Measurements from ENCODE around the gene ING4. TPM values are rescaled to one million over a fixed set of nuclear protein-coding genes. Genes with fewer than 3 reads are reported as not detected.

The ING4 gene
- polyA plus RNA-seq, 1 of the 3 experiments (the other 2 are of a cell fraction): 96.5 TPM

DNA sequence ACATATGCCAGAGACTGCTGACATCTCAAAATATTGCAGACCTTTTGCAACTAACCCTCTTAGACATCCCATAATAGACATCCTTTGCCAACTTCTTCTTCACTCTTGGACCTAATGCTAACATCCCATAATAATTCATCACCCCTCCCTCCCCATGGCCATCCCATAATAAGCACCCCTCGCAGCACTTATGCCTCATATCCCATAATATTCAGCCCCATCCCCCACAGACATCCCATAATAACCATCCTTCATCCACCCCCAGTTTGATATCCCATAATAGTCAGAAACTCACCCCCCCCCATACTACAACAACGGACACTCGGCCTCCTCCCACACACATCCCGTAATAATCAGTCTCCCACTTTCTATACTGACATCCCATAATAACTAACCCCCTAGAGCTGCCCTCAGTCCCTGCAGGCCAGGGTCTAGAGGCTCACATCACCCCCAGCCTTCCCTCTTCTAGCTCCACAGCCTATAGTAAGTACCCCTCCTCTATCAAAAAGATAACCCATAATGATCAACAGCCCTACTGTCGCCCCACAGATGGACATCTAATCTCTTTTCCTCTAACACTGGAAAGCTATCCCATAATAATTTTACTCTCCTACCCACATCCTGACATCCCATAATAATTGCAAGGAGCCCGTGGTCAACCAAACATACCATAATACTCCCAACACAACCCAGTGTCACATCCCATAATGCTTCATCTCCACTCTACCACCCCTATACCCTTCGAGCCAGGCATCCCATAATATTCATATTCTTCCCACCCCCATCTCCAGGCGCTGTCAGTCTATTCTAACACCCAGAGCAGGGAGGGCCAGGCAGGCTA, 54.9 kb downstream of the ING4 start:
- Histone ChIP-seq H3F3A (replicated peaks; ENCODE audit: insufficient read depth) (peaks cover 34% of the 10 kb centered on the region), H3K4me2 (no peak overlapping the region), H3K79me2 (ENCODE audit: insufficient read depth) (peaks cover 39% of the 10 kb centered on the region), H4K20me1 (ENCODE audit: insufficient read depth) (peaks cover 33% of the 10 kb centered on the region), H2AFZ (ENCODE audit: low read depth) (peak overlapping the region; percentile 25; the same call in 1 of the 2 replicates), H3K9ac (no peak overlapping the region), H3K27ac (ENCODE audit: low read depth in 2 of 2, low read length in 1 of 2) (peak overlapping the region; percentile 41 to 54), H3K9me2 (no peaks in the 10 kb centered on the region), H3K4me1 (ENCODE audit: control insufficient read depth in 1 of 2, insufficient read depth in 2 of 2, low read depth in 1 of 2, low read length in 1 of 2) (peaks cover 38 to 60% of the 10 kb centered on the region in 2 experiments), H3K9me3 (no peaks in the 10 kb centered on the region), H3K36me3 (replicated peaks in 1 of 2; ENCODE audit: control insufficient read depth in 1 of 2, insufficient read depth in 2 of 2, low read length in 1 of 2) (peaks cover 10 to 15% of the 10 kb centered on the region in 2 experiments), H3K27me3 (ENCODE audit: insufficient read depth) (no peaks in the 10 kb centered on the region), H3K4me3 (ENCODE audit: low read depth in 2 of 2, low read length in 1 of 2) (no peak overlapping the region)
- TF ChIP-seq, protein P1, sequence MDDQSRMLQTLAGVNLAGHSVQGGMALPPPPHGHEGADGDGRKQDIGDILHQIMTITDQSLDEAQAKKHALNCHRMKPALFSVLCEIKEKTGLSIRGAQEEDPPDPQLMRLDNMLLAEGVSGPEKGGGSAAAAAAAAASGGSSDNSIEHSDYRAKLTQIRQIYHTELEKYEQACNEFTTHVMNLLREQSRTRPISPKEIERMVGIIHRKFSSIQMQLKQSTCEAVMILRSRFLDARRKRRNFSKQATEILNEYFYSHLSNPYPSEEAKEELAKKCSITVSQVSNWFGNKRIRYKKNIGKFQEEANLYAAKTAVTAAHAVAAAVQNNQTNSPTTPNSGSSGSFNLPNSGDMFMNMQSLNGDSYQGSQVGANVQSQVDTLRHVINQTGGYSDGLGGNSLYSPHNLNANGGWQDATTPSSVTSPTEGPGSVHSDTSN (IDR thresholded peaks at IDR 0.05): peak; percentile 32
- TF ChIP-seq CHD2 (IDR thresholded peaks at IDR 0.05; ENCODE audit: low read length, partially characterized antibody) (peak; percentile 45), GATA2 (CRISPR knock-in tag; IDR thresholded peaks at IDR 0.05) (0 out of 2 replicates have a peak, but pooled peaks have one; percentile 11), RAD21 (IDR thresholded peaks at IDR 0.05; ENCODE audit: low read length) (no peak)
- peak; percentile 66 for DNase-seq
- POLR2A ChIA-PET: interaction anchor here (0.6 to 1.1 kb wide), 2 partner anchors 33 to 81 kb away, joined by 3 to 5 read pairs; partner anchors contain the start of gene ZNF384
- CTCF ChIA-PET: interaction anchor here (0.8 to 1.2 kb wide), 4 partner anchors 10 to 262 kb away, joined by 3 to 7 read pairs (median 4); partner anchors contain the start of gene ZNF384
- 14% methylated on average over 8 of the region's 8 CpGs for WGBS (ENCODE audit: low lambda C conversion rate)

DNA sequence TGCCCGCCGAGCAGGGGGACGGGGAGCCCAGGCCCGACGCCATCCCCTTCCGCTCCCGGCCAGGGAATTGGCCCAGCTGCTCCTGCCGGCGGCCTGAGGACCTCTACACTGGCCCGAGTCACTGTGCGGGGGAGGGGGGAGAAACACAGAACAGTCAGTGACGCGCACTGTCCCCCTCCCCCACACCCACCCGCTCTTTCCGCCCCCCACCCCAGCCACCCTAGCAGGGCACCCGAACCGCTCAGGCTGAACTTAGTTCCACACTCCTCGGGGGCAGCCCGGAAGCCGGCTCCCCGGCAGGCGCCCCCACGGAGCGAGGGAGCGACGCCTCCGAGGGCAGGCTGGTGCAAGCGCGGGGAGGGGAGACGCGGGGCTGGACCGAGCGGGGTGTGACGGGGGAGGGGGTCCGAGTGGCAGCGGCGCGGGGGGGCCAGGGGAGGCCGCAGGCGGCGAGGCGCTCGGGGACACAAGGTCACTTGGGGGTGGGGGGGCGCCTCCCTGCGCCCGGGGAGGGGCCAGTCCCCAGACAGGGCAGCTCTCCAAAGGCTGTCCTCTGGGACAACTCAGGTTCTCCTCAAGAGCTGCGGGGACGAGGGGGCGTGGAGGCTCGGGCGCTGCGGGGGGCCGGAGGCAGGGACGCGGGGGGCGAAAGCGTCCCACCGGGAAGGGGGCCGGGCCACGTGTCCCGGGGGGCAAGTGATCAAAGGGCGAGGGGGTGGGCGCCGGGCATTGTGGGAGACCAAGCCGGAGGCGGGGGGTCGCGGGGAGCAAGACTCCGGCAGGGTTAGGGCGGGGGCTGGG, 56.4 kb downstream of the ING4 start:
- WGBS (ENCODE audit: low lambda C conversion rate): under 1% methylated on average over 36 of the region's 70 CpGs
- TF ChIP-seq TEAD4 (IDR thresholded peaks at IDR 0.05; ENCODE audit: borderline replicate concordance, insufficient read depth): no peak
- TF ChIP-seq, protein P2, sequence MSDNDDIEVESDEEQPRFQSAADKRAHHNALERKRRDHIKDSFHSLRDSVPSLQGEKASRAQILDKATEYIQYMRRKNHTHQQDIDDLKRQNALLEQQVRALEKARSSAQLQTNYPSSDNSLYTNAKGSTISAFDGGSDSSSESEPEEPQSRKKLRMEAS (IDR thresholded peaks at IDR 0.05; ENCODE audit: low read depth): no peak
- TF ChIP-seq EP300 (IDR thresholded peaks at IDR 0.05; ENCODE audit: borderline replicate concordance in 1 of 2, low read depth in 1 of 2, low read length in 1 of 2): no peak
- no peak for TF ChIP-seq YY1 (IDR thresholded peaks at IDR 0.05; ENCODE audit: low read depth)
- TF ChIP-seq EZH2phosphoT487 (IDR thresholded peaks at IDR 0.05; ENCODE audit: borderline replicate concordance, low read depth): no peak
- TF ChIP-seq, protein P3, sequence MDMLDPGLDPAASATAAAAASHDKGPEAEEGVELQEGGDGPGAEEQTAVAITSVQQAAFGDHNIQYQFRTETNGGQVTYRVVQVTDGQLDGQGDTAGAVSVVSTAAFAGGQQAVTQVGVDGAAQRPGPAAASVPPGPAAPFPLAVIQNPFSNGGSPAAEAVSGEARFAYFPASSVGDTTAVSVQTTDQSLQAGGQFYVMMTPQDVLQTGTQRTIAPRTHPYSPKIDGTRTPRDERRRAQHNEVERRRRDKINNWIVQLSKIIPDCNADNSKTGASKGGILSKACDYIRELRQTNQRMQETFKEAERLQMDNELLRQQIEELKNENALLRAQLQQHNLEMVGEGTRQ (IDR thresholded peaks at IDR 0.05; ENCODE audit: borderline replicate concordance, low read depth, low read length): no peak
- TF ChIP-seq, protein P4, sequence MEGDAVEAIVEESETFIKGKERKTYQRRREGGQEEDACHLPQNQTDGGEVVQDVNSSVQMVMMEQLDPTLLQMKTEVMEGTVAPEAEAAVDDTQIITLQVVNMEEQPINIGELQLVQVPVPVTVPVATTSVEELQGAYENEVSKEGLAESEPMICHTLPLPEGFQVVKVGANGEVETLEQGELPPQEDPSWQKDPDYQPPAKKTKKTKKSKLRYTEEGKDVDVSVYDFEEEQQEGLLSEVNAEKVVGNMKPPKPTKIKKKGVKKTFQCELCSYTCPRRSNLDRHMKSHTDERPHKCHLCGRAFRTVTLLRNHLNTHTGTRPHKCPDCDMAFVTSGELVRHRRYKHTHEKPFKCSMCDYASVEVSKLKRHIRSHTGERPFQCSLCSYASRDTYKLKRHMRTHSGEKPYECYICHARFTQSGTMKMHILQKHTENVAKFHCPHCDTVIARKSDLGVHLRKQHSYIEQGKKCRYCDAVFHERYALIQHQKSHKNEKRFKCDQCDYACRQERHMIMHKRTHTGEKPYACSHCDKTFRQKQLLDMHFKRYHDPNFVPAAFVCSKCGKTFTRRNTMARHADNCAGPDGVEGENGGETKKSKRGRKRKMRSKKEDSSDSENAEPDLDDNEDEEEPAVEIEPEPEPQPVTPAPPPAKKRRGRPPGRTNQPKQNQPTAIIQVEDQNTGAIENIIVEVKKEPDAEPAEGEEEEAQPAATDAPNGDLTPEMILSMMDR (IDR thresholded peaks at IDR 0.05): no peak
- no peak for TF ChIP-seq TCF12 (IDR thresholded peaks at IDR 0.05)
- TF ChIP-seq POLR2AphosphoS5 (IDR thresholded peaks at IDR 0.05; ENCODE audit: low read depth, low read length): no peak
- TF ChIP-seq RXRA (IDR thresholded peaks at IDR 0.05; ENCODE audit: borderline replicate concordance, low read depth): no peak
- TF ChIP-seq RFX5 (IDR thresholded peaks at IDR 0.05; ENCODE audit: low read length): no peak
- no peak for TF ChIP-seq SMC3 (IDR thresholded peaks at IDR 0.05; ENCODE audit: low read depth, low read length)
- no peak for TF ChIP-seq JUND (IDR thresholded peaks at IDR 0.05)
- no peak for TF ChIP-seq FOXM1 (IDR thresholded peaks at IDR 0.05; ENCODE audit: low read depth)
- no peak for TF ChIP-seq NFIC (IDR thresholded peaks at IDR 0.05; ENCODE audit: borderline replicate concordance)

More for the DNA sequence above, 56.4 kb downstream of the ING4 start:
- peak overlapping the region; percentile 78 for H3K9ac ChIP-seq
- CTCF ChIA-PET: interaction anchor here (0.7 to 3.5 kb wide), 6 partner anchors 36 to 146 kb away, joined by 3 to 17 read pairs (median 3); partner anchors contain the start of gene MLF2
- peak overlapping the region; percentile 70 to 94 for H3K27ac ChIP-seq (ENCODE audit: low read depth in 2 of 2, low read length in 1 of 2)
- no peaks in the 10 kb centered on the region for H3K27me3 ChIP-seq (ENCODE audit: insufficient read depth)
- peak overlapping the region; percentile 48 to 90 for H3K4me3 ChIP-seq (ENCODE audit: low read depth in 2 of 2, low read length in 1 of 2)
- peak; percentile 72 for DNase-seq
- H3K36me3 ChIP-seq (replicated peaks in 1 of 2; ENCODE audit: control insufficient read depth in 1 of 2, insufficient read depth in 2 of 2, low read length in 1 of 2): peaks cover 23 to 30% of the 10 kb centered on the region in 2 experiments
- peak overlapping the region; percentile 91 for H3K4me2 ChIP-seq
- no peaks in the 10 kb centered on the region for H3K9me3 ChIP-seq
- no peak overlapping the region for H2AFZ ChIP-seq (ENCODE audit: low read depth)
- peaks cover 24% of the 10 kb centered on the region for H3F3A ChIP-seq (replicated peaks; ENCODE audit: insufficient read depth)
- H3K79me2 ChIP-seq (ENCODE audit: insufficient read depth): peaks cover 53% of the 10 kb centered on the region
- no peaks in the 10 kb centered on the region for H3K9me2 ChIP-seq
- POLR2A ChIA-PET: interaction anchor here (1.2 kb wide), 1 partner anchor 38 kb away, joined by 4 read pairs; the partner anchor contains the start of gene NOP2
- peaks cover 30 to 50% of the 10 kb centered on the region in 2 experiments for H3K4me1 ChIP-seq (ENCODE audit: control insufficient read depth in 1 of 2, insufficient read depth in 2 of 2, low read depth in 1 of 2, low read length in 1 of 2)
- H4K20me1 ChIP-seq (ENCODE audit: insufficient read depth): peaks cover 45% of the 10 kb centered on the region

Data from SK-N-SH (cell line).